Caco-2 (cell line): ENCODE results near the gene ANO6. TPM values are rescaled to one million over a fixed set of nuclear protein-coding genes. Genes with fewer than 3 reads are reported as not detected.

Experiments
- BruUV-seq: library from RNA; stranded (reverse); fragments of 400-500 nt; replicated peaks from 2 replicates; lab custom pipeline; 2021; lab: Mats Ljungman, UMichigan
- CTCF ChIA-PET: fragments of 300-600 bp; sonication (Branson Sonifier 250); formaldehyde crosslinking; loops from one replicate; lab custom pipeline; 2022; ENCODE audit warnings: antibody characterized with exemption; lab: Charles Lee
- POLR2A ChIA-PET: fragments of 300-600 bp; sonication (Branson Sonifier 250); formaldehyde crosslinking; loops from one replicate; lab custom pipeline; 2022; ENCODE audit warnings: antibody characterized with exemption; lab: Charles Lee
- DNase-seq, 2 experiments: peaks; one replicate each; pipeline versions ENCODE4 v3.0.0 to v3.0.0-alpha.2; 2020 to 2022
- H3K27me3 ChIP-seq: replicated peaks from 2 replicates; pipeline ENCODE4 v1.6.0; 2011; ENCODE audit warnings: low read length; ENCODE audit not compliant: control insufficient read depth, insufficient read depth
- H3K36me3 ChIP-seq: 2 replicates; pipeline ENCODE4 v1.5.1; 2011; ENCODE audit warnings: low read length; ENCODE audit not compliant: control insufficient read depth, insufficient read depth
- H3K4me1 ChIP-seq: fragments of 250-450 bp; sonication (Bioruptor Pico); 2 replicates; pipeline ENCODE4 v1.5.1; 2020; ENCODE audit warnings: mild to moderate bottlenecking
- H3K4me3 ChIP-seq: 2 replicates; pipeline ENCODE4 v1.5.1; 2011; ENCODE audit warnings: low read depth, mild to moderate bottlenecking, control low read depth, low read length
- H3K9me3 ChIP-seq: fragments of 250-450 bp; sonication (Bioruptor Pico); 2 replicates; pipeline ENCODE4 v1.5.1; 2020; ENCODE audit warnings: mild to moderate bottlenecking, moderate library complexity
- H3K27ac Mint-ChIP-seq: one replicate; pipeline ENCODE4 v1.8.0; 2022; ENCODE audit warnings: mixed read lengths; ENCODE audit not compliant: unreplicated experiment
- H3K27me3 Mint-ChIP-seq: one replicate; pipeline ENCODE4 v1.8.0; 2022; ENCODE audit warnings: mixed read lengths; ENCODE audit not compliant: insufficient read depth, unreplicated experiment
- H3K36me3 Mint-ChIP-seq: one replicate; pipeline ENCODE4 v1.8.0; 2022; ENCODE audit warnings: mild to moderate bottlenecking, mixed read lengths; ENCODE audit not compliant: insufficient read depth, unreplicated experiment
- H3K4me1 Mint-ChIP-seq: one replicate; pipeline ENCODE4 v1.8.0; 2022; ENCODE audit warnings: low read depth, mixed read lengths; ENCODE audit not compliant: unreplicated experiment
- H3K4me3 Mint-ChIP-seq: one replicate; pipeline ENCODE4 v1.8.0; 2022; ENCODE audit warnings: mild to moderate bottlenecking, moderate library complexity, mixed read lengths; ENCODE audit not compliant: unreplicated experiment
- H3K9me3 Mint-ChIP-seq: one replicate; pipeline ENCODE4 v1.8.0; 2022; ENCODE audit warnings: mixed read lengths; ENCODE audit not compliant: unreplicated experiment
- CTCF ChIP-seq, 2 experiments: fragments of 200-600 bp in 1 of 2; IDR thresholded peaks; 1 replicate in 1 of 2; 2 replicates in 1 of 2; pipeline versions ENCODE4 v1.5.1 to v1.8.0; 2011 to 2022; ENCODE audit warnings: antibody characterized with exemption in 1 of 2, control low read depth in 1 of 2, inconsistent platforms in 1 of 2, low read depth in 1 of 2, low read length in 1 of 2, mild to moderate bottlenecking in 1 of 2, moderate library complexity in 1 of 2; ENCODE audit not compliant: insufficient read depth in 1 of 2, severe bottlenecking in 1 of 2, unreplicated experiment in 1 of 2
- intact Hi-C: fragments of 100-400 bp; cut with micrococcal nuclease; formaldehyde crosslinking; loops from one replicate; pipeline ENCODE4 v1.10.0; 2022; ENCODE audit not compliant: unreplicated experiment
- total RNA-seq: library from RNA; stranded (reverse); gene quantifications from 2 replicates; pipeline ENCODE4 v1.2.3, GENCODE V29; 2022

ANO6 gene
- total RNA-seq, 1 experiment from 2014 or later = 126 TPM

- no peaks in the 10 kb centered on the region for H3K4me1 ChIP-seq
- Mint-ChIP-seq H3K4me1 (no peaks in the 10 kb centered on the region), H3K36me3 (peaks cover 65% of the 10 kb centered on the region), H3K27ac (no peak overlapping the region), H3K9me3 (no peaks in the 10 kb centered on the region), H3K27me3 (no peaks in the 10 kb centered on the region), H3K4me3 (no peak overlapping the region)
- no peak for DNase-seq
- CTCF ChIA-PET = no interaction called here
- peaks cover 2% of the 10 kb centered on the region for H3K36me3 ChIP-seq
- no peak overlapping the region for H3K4me3 ChIP-seq
- BruUV-seq = no TSS peak
- POLR2A ChIA-PET = no interaction called here
- H3K9me3 ChIP-seq = no peaks in the 10 kb centered on the region
- intact Hi-C loops = no loop called here
- TF ChIP-seq CTCF (IDR thresholded peaks at IDR 0.05; ENCODE audit: insufficient read depth in 1 of 2, low read depth in 1 of 2, low read length in 1 of 2, severe bottlenecking in 1 of 2, unreplicated experiment in 1 of 2) = no peak
- H3K27me3 ChIP-seq = no peaks in the 10 kb centered on the region
Observed at GRCh38 chr12:45418520-45418919, 202.6 kb downstream of the ANO6 start.

- ChIA-PET POLR2A (no interaction called here), CTCF (no interaction called here)
- Mint-ChIP-seq H3K27ac (no peak overlapping the region), H3K4me3 (no peak overlapping the region), H3K4me1 (no peaks in the 10 kb centered on the region), H3K36me3 (peaks cover 73% of the 10 kb centered on the region), H3K9me3 (no peaks in the 10 kb centered on the region), H3K27me3 (no peaks in the 10 kb centered on the region)
- no peaks in the 10 kb centered on the region for H3K9me3 ChIP-seq
- intact Hi-C loops = no loop called here
- peaks cover 2% of the 10 kb centered on the region; the same call in 1 of the 2 replicates for H3K36me3 ChIP-seq
- no peaks in the 10 kb centered on the region for H3K4me1 ChIP-seq
- no peaks in the 10 kb centered on the region for H3K27me3 ChIP-seq
- TF ChIP-seq CTCF (IDR thresholded peaks at IDR 0.05; ENCODE audit: insufficient read depth in 1 of 2, low read depth in 1 of 2, low read length in 1 of 2, severe bottlenecking in 1 of 2, unreplicated experiment in 1 of 2) = no peak
- no TSS peak for BruUV-seq
- no peak overlapping the region for H3K4me3 ChIP-seq
- no peak for DNase-seq
Observed at GRCh38 chr12:45419317-45419814, 203.5 kb downstream of the ANO6 start.

- TF ChIP-seq CTCF (IDR thresholded peaks at IDR 0.05; ENCODE audit: insufficient read depth in 1 of 2, low read depth in 1 of 2, low read length in 1 of 2, severe bottlenecking in 1 of 2, unreplicated experiment in 1 of 2) = no peak
- ChIA-PET CTCF (no interaction called here), POLR2A (no interaction called here)
- intact Hi-C loops = no loop called here
- no TSS peak for BruUV-seq
- Mint-ChIP-seq H3K27ac (no peak overlapping the region), H3K36me3 (peaks cover 89% of the 10 kb centered on the region), H3K4me1 (no peaks in the 10 kb centered on the region), H3K4me3 (no peak overlapping the region), H3K9me3 (no peaks in the 10 kb centered on the region), H3K27me3 (no peaks in the 10 kb centered on the region)
- no peak for DNase-seq
- H3K9me3 ChIP-seq = no peaks in the 10 kb centered on the region
- no peak overlapping the region for H3K4me3 ChIP-seq
- H3K27me3 ChIP-seq = no peaks in the 10 kb centered on the region
- no peaks in the 10 kb centered on the region for H3K4me1 ChIP-seq
- H3K36me3 ChIP-seq = no peaks in the 10 kb centered on the region
Observed at GRCh38 chr12:45421736-45422135, 205.8 kb downstream of the ANO6 start.
